ENCODE measurements around the gene ZFPM1.
"Not testable (repeated sequence)": the region's sequence is repeated elsewhere in the genome, so short reads cannot be mapped to it uniquely, and the experiment has no call there.

The ZFPM1 gene

DNA sequence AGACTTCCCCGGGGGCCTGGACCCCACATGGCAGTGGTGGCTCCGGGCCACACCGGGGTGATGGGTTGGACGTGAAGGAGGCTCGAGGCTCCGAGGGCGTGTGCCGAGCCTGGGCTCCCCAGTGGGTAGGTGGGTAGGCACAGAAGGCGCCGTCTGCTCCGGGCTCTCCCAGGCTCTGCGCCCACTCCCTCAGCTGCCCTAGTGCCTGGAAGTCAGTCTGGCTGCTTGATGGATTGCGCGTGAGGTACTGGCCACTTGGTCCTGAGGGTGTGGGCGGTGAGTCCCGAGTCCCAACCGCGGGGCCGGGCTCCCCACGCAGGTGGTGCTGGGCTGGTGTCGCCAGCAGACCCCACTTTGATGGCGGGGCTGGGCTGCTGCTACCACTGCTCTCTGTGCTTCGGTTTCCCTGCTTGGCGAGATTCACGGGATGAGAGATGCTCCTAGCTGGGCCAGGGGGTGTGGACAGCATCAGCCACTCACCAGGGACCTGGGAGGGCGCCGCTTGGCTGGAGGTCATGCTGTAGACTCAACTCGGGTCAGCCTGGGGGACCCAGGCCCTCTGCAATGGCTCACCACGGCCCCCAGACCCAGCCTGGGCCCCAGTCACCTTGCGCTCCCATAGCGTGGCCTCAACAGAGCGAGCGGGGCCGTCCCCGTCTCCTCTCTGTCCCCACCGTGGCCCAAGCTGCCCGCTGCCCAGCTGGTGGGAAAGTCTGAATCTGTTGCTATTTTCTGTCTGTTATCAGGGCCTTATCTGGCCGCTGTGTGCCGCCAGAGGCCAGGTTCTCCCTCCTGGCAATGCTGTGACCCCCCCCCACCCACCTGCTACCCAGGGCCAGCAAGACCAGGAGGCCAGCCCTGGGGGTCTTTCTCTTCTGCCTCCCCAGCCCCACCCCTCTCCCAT lies 26.1 kb downstream of the ZFPM1 start:
- in situ Hi-C loops (cut with MboI; ENCODE audit: low sequenced_read_pairs): no loop called here

DNA sequence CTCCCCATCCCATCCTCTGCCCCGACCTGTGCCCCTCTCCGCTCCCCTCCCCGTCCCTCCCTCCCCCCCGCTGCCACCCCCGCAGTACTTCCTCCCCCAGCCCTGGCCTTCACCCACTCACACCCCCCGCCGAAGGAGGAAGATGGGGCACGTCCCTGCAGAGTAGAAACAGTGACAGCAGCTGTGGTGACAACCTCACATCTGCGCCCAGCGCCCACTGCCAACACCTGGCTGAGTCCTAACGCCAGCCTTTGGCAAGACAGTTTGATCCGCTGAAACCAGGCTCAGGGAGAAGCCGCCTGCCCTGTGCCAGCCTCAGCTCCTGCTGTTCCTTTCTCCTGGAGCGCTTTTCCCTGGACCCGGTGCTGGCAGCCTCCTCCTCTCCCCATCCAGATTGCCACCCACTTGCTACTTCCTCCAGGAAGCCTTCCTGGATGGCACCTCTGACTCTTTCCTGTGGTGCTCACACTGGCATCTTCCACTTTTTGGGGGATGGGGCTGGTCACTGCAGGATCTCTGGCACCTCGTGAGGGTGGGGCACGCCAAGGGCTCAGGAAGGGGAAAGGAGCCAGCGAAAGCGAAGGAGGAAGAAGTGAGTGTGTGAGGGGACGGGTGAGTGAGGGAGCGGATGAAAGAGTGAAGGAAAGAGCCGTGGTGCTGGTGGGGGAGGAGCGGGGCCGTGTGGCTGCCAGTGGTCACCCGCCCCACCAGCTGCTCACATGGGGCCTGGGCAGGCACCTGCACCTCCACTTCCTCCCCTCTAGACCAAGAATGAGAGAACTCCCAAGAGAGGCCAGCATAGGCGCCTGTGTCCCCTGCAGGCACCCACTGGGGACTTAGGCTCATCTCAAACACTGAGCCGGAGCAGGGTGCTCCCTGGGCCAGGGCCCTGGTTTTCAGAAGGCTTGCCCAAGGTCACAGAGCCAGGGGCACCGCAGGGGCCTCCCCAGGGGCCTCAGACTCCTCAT lies 27.0 kb downstream of the ZFPM1 start:
- in situ Hi-C loops (cut with MboI; ENCODE audit: low sequenced_read_pairs): no loop called here

DNA sequence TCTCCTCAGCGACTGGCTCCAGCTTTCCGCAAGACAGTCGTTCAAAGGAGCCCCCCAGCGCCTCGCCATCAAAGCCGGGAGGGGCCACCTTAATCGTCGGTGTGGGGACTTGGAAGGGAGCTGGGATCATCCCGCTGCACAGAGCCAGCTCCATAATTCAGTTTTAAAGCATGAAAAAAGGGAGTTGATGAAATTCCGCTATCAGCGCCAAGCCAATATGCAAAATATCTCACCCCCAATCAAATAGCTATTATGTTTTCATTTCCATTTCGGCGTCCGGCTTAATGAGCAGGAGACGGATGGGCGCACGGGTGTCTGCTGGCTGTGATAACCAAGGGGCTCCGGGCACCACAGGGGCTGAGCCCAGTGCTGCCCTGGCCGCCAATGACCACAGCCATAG lies 27.7 kb downstream of the ZFPM1 start:
- in situ Hi-C loops (cut with MboI; ENCODE audit: low sequenced_read_pairs): no loop called here

DNA sequence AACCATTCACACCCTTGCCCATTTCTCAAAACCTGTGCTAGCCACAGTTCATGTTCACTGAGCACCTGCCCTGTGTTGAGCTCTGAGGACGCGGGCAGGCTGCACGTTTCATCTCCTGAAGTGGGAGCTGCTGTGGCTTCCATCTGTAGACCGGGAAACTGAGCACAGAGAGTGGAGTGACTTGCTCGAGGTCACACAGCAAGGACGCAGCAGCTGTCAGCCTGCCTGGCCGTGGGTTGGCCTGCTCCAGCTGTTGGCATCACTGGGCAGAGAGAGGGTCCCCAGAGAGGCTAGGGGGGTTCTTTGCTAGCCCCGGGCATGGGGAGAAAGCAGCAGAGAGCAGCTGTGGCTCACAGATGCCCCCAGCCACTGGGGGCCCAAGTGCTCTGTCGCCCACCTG lies 28.8 kb downstream of the ZFPM1 start:
- in situ Hi-C loops (cut with MboI; ENCODE audit: low sequenced_read_pairs): no loop called here

DNA sequence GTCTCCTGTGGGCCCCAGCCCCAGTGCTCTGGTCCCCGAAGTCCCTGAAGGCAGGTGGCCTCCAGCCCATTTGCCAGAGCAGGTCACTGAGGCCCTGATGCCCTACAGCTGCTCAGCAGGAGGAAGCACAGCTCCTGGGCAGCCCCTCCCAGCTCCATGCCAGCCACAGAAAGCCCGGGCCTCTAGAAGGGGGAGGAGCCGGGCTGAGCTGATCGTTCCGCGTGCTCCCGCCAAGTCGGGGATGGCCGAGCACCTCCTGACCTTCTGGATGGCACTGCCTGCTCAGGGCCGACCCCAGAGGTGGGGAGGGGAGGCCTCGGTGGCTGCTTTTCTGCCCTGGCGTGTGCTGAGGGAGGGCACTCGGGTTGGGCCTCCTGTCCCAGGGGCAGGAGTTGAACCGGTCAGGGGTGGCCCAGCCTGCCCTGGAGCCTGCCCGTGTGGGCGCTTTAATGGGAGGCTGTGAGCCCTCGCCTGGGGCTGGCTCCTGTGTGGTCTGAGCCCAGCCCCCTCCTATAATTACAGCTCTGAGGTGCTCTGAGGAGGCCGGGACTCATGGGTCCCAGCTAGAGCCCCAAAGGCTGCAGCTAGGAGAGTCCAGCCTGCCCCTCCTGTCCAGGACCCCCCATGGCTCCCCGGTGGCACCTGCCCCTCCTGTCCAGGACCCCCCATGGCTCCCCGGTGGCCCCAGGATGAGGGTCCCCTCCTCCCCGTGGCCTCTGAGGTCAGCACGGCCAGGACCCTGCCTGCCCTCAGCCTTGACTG lies 29.7 kb downstream of the ZFPM1 start:
- in situ Hi-C loops (cut with MboI; ENCODE audit: low sequenced_read_pairs): no loop called here

DNA sequence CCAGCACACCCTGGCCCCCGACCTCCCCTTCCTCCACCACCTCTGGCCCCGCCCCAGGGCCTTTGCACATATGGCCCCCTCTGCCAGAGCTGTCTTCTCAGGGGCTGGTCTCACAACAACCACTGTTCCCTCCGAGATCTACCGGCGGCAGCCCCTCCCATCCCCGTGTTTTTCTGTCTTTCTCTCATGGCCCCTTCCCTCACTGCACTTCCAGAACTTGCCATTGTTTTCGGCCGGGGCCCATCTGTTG lies 30.2 kb downstream of the ZFPM1 start:
- in situ Hi-C loops (cut with MboI; ENCODE audit: low sequenced_read_pairs): no loop called here

DNA sequence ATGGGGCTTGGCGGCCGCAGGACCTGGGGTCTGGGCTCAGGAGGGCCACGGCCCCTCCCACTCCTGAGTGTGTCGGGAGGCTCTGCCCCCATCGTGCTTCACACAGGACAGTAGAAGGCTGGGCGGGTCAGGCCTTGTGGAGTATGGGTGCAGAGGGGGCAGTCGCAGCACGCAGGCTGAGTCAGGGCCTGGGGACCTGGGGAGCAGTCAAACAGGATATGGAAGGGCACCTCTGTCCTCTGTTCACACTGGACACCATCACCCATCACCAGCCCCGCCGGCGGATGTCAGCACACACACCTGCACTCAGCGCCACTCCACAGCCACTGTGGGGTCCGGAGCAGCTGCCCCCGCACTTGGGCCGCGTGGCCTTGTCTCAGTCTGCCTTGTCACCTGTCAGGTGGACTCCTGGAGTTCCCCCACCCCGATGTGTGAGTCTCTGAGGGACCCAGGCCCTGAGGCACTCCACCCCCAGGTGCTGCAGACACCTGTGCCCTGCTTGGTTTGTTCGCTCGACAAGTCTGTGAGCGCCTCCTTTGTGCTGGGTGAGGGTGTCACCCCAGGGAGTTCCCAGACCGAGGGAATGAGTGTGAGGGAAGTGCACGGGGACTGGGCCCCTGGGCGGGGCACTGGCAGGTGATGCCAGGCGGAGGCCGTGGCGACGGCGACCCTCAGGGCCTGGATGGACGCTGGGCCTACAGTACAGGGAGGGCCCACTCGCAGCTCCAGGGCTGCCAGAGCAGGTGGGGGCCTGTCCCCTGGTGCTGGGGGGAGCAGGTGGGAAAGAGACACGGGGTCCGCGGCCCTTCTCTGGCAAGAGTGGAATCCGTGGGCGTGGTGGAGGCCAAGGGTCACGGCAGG lies 31.7 kb downstream of the ZFPM1 start:
- in situ Hi-C loops (cut with MboI; ENCODE audit: low sequenced_read_pairs): no loop called here

DNA sequence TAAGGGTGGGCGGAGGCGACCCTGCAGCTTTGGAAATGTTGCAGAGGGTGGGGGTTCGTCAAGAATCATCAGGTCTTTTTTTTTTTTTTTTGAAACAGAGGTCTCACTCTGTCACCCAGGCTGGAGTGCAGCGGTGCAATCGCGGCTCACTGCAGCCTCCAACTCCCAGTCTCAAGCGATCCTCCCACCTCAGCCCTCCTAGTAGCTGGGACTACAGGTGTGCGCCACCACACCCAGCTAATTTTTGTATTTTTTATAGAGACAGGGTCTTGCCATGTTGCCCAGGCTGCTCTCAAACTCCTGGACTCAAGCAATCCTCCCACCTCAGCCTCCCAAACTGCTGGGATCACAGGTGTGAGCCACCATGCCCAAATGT lies 32.3 kb downstream of the ZFPM1 start:
- in situ Hi-C loops (cut with MboI; ENCODE audit: low sequenced_read_pairs): not testable (repeated sequence)

DNA sequence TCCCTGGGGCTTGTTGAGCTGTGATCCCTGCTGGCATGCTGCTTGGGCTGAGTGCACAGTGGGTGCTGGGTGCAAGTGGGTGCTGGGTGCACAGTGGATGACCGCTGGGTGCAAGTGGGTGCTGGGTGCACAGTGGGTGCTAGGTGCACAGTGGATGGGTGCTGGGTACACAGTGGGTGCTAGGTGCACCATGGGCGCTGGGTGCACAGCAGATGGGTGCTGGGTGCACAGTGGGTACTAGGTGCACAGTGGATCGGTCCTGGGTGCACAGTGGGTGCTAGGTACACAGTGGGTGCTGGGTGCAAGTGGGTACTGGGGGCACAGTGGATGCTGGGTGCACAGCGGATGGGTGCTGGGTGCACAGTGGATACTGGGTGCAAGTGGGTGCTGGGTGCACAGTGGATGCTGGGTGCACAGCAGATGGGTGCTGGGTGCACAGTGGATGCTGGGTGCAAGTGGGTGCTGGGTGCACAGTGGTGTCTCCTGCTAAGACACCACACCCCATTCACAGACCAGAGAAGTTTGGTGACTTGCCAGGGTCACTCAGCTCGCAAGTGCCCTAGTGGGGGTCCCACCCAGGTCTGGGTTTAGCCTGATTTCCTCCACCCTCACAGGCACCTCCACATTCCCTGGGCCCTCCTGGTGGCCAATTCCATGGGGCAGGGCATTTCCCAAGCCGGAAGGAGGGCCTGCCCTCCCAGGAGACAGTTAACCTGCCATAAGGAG lies 33.5 kb downstream of the ZFPM1 start:
- in situ Hi-C loops (cut with MboI; ENCODE audit: low sequenced_read_pairs): no loop called here

DNA sequence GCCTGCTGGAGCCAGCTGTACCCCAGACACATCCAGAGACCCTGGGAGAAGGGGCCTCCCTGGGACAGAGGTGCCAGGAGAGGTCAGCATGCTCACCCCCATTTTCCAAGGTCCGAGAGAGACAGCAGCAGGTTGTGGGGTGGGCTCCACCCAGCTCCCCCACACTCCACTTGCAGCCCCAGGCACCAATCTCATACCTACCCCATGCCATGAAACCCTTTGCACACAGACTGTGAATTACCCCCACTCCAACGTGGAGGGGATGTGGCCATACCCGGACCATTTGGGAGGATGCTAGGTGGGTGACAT lies 34.0 kb downstream of the ZFPM1 start:
- in situ Hi-C loops (cut with MboI; ENCODE audit: low sequenced_read_pairs): no loop called here

DNA sequence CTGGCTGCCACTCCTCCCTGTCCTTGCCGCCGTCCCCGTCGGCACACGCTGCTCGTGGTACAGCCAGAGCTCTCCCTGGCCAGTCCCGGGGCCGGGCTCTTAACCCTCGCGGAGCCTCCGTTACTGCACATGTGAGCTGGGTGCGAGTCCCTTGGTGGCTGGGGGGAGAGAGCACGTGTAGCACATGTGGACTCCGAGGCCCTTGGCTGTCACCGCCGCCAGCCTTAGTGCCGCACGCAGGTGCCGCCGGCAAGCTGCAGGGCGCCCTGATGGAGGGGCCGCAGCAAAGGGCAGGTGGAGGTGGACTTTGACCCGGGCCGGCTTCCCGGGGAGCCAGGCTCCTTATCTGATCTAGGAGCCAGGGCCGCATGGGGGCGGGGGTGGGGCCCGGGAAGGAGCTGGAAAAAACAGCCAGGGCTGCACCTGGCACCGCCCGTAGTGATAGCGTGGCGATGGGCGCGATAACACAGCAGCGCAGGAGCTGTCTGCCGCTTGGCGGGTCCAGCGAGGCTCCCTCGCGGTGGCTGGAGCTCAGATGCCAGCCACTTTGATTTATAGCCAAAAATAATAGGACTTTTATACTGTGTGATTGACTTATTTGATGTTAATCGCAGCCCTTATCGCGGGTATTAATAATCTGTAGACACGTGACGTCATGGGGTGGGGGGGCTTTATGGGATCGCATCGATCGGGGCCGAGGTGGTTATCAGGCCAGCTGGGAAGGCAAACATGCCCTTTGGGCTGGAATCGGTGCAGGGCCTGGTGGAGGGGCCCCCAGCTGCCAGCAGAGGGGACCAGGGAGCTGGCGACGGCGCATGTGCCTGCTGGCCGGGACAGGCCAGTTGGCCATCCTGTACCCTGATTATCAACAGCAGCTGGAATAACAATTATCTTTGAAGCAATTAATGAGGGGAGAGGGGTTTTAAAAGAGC lies 35.1 kb downstream of the ZFPM1 start:
- in situ Hi-C loops (cut with MboI; ENCODE audit: low sequenced_read_pairs): no loop called here

DNA sequence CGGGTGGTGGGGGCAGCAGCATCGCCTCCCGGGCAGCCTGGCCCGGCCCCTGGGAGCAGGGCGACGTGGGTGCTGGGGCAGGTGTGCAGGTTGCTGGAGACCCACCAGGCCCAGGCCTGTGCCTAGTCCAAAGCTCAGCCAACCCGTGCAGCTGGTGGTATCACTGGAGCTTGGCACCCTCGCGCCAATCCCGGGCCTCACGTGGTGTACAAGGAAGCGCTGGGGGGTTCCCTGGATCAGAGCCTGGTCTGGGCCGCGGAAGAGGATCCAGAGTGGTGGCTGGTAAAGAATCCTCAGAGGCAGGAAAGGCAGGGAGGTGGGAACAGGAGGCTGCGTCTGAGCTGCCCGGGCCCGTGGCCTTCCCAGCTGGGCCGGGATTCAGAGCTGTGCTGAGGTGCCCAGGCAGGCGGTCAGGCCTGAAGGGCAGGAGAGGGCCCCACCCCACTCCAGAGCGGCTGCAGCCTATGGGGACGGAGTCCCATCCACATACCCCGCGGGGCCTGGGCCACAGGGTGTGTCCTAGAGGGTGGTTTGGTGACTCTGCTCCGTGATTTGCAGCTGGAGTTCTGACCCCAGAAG lies 36.2 kb downstream of the ZFPM1 start:
- in situ Hi-C loops (cut with MboI; ENCODE audit: low sequenced_read_pairs): no loop called here

DNA sequence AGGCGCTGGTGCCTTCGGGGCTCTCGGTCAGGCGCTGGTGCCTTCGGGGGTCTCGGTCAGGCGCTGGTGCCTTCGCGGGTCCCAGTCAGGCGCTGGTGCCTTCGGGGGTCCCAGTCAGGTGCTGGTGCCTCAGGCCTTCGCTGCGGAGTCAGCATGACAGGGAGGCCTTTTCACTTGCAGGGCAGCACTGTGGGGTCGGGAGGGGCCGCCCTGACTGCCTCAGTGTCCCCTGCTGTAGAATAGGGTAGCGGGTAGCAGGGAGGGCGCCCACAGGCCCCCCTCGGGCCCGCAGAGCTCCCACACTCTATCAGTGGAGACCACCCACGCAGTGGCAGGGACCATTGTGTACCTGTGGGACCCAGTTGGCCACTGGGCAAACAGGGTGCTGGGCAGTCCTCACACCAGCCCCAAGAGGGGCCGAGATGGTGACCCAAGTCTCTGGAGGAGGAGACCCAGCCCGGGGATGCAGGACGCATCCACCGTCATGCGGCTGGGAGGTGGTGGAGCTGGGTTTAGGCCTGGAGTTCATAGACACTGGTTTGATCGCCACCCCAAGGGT lies 38.0 kb downstream of the ZFPM1 start:
- in situ Hi-C loops (cut with MboI; ENCODE audit: low sequenced_read_pairs): no loop called here

DNA sequence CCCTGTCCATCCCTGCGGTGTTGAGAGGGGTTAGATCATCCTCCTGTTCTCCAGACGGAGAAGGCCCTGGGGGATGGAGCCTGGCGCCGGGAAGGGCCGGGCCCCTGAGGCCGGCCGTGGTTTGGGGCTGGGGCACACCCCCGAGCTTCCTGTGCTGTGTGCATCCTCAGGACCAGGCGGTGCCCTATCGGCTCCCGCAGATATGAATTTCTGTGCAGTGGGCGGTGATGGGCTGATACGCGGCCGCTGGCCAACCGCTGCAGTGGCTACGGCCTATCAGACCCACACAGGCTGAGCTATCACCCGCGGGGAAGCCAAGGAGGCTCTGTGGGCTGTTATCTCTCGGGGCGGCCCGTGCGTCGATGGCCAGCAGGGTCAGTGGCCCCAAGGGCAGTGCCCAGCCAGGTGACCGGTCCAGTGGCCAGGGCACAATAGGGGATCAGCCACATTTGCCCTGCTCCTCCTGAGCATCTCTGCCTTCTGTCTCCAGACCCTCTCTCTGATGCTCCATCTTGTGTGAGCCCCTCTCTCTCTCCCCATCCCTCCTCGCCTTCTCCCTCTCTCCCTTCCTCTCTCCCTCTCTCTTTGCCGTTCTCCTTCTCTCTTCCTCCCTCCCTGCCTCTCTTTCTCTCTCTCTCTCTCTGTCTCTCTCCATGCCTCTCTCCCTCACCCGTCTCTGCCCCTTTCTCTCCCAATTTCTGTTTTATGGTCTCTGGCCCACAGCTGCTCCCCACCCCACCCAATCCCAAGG lies 38.7 kb downstream of the ZFPM1 start:
- in situ Hi-C loops (cut with MboI; ENCODE audit: low sequenced_read_pairs): no loop called here

DNA sequence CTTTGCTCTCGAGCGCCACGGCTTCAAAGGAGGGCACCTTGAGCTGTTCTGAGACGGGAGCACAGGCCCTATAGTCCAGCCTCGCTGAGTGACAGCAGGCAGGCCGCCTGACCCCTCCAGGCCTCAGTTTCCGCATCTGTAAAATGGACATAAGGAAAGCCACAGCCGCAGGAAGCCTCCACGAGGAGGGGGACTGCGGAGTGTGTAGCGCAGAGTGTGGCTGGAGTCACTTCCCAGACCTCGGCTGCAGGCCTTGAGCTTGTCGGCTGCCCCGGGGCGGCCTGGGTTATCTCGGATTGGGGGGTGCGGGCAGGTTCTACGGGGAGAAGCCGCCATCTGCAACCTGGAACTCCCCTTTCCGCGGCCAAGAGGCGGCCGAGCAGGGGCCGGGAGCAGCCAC lies 40.8 kb downstream of the ZFPM1 start:
- in situ Hi-C loops (cut with MboI; ENCODE audit: low sequenced_read_pairs): no loop called here

DNA sequence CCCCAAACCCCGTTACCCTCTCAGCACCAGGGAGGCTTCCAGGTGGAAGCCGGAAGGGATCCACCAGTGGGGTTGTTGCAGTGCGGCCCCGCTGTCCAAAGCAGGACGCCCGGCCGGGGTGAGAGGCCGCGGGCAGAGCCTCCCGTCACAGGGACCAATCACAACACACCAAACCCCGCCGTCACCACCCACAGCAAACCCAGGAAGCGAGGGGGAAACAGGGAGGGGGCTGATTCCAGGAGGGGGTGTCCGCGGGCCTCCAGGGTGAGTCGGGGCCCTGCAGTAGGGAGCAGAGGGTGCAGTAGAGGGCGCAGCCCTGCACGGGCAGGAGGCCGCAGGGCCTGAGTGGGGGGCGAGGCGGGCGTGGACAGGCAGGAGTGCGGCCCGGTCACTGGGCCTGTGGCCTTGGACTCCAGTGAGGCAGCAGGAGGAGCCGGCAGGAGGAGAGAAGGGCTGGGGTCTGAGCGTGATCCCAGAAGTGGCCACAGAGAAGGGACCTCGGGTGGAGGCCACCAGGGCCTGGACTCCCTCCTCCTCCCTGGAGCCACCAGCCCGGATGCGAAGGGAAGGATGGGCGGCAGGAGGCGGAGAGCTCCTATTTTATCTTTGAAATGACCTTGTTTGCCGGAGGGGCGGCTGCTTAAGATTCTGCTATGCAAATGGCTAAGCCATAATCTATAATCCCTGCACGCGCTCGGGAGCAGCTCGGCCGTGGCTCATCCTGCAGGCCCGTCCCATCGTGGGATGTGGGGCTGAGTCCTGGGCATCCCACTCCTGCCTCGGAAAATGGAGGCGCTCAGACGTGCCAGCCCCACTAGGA lies 41.5 kb downstream of the ZFPM1 start:
- in situ Hi-C loops (cut with MboI; ENCODE audit: low sequenced_read_pairs): no loop called here
